NCI-H1694 treated with DMSO at 0.1 percent for 48 hours (cell line): Measurements from ENCODE around the gene TPD52L2.
"Not testable (repeated sequence)": the region's sequence is repeated elsewhere in the genome, so short reads cannot be mapped to it uniquely, and the experiment has no call there.

Source experiments
- DNase-seq: peaks from one replicate; lab custom pipeline; 2025; lab: John Stamatoyannopoulos, UW

The TPD52L2 gene

DNA sequence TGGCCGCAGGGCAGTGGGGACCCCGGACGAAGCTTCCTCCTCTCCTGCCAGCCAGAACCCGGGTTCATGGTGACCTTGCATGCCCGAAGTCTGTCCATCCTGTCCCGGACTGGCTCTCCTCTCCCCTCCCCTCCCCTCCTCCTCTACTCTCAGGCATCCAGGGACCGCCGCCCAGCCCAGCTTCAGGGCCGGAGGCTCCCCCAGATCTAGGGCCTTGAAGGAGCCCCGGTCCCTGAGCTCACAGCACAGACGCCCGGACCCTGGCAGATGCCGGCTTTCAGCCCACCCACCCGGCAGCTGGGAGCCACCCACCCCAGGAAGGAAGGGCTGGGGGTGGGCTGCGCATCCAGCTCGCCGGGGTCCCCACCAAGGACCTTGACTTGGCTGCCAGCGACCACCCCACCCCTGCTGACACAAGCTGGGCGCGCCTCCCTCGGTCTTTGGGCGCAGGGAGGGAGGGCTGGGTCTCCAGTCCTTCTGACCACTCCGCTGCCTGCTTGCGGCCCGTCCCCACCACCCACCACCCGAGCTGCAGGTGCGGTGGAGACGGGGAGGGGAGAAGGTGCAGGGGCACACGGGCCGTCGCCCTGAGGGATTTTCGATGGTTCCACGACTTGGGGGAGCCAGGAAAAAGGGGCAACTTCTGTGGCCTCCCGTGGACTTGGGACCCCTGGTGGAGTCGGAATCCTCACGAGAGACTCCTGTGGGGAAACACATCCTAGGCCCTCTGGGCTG lies 9.5 kb upstream of the TPD52L2 start:
- DNase-seq = no peak

- DNase-seq = no peak
Measured at GRCh38 chr20:63856098-63856511, 9.0 kb upstream of the TPD52L2 start.

DNA sequence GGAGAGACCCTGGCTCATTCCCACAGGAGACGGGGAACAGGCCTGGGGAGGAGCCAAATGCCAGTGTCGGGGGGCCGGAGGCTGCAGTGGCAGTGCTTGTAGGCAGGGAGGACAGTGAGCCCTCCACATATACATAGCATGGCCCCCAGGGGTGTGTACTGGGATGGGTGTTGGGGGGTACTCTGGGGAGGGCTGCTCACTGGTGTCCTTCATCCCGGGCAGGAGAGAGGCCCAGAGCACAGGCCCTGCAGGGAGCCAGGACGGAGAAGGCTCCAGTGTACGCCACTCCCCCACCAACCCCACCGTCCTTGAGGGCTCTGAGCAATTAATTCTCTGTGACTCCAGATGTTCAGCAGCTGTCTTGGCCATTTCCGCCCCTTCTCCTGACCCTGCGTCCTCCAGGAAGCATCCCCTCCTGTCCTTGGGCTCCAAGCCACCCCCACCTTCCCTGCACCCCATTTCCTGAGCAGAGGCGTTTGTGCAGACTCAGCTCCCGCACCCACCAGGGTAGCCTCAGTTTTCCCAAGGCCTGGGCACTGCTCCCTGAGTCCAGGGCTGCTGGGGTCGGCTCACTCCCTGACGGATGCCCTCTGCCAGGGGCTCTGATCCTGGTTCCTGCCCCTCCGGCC lies 7.2 kb upstream of the TPD52L2 start:
- DNase-seq = no peak

DNA sequence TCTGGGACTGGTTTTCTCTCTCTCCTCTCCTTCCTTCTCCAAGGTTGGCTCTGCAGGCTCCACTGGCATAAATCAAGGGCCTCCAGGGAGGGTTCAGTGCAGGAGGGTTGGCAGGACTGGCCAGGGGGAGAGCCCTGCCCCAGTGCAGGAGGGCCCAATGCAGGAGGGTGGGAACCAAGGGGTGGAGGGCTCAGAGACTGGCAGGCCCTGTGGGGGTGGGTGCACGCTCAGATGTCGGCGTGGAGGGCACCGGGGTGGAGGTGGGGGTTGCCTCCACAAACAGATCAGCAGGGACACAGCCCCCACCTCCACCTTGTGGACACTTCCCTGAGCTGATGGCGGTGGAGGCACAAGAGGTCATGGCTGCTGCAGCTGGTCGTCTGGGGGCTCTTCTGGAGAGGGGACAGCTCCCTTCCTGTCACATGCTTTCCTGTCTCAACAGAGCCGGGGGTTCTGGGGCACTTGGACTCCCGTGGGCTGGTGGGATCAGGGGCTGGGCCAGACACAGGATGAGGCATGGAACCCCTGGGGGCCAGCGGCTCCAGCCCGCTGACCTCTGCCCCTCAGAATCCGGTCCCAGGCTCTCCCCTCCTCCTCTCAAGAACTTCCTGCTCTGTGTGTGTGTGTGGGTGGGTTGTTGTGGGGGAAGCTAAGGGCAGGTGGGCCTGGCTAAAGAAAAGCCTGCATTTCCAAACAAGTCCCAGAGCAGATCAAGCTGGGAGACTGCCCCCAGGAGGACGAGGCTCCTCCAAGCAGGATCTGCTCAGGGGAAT lies 6.5 kb upstream of the TPD52L2 start:
- DNase-seq = no peak

DNA sequence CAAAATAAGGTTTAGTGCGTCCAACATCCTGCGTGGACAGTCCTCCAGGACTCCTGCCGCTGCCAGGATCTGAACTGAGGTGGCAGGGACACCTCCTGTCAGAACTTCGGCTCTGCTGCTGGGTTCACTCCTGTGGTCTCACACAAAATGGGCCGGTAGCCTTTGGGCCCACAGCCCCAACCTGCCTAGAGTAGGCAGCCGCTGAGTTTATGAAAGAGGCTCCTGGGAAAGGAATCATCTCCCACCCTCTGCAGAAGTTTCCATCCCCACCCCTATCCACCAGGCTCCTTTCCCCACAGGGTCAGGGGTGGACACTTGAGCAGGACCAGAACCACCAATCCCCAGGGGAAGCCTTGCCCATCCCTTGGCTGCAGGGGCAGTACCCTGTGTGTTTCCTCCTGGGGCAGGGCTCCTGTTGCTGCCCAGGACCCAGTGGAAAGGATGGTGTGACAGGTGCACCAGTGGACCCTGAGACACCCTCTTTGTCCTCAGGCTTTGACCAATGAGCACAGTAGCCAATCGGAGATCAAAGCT lies 5.8 kb upstream of the TPD52L2 start:
- no peak for DNase-seq

- DNase-seq = no peak
Measured at GRCh38 chr20:63860325-63861051, 4.6 kb upstream of the TPD52L2 start.

GRCh38 chr20:63861365-63861934 lies 3.6 kb upstream of the TPD52L2 start, which contains the start of gene ABHD16B:
Gene ABHD16B, plus strand, starts transcription at chr20:63861498. Its CDS starts 43 bp downstream, at chr20:63861541.
- DNase-seq = no peak

DNA sequence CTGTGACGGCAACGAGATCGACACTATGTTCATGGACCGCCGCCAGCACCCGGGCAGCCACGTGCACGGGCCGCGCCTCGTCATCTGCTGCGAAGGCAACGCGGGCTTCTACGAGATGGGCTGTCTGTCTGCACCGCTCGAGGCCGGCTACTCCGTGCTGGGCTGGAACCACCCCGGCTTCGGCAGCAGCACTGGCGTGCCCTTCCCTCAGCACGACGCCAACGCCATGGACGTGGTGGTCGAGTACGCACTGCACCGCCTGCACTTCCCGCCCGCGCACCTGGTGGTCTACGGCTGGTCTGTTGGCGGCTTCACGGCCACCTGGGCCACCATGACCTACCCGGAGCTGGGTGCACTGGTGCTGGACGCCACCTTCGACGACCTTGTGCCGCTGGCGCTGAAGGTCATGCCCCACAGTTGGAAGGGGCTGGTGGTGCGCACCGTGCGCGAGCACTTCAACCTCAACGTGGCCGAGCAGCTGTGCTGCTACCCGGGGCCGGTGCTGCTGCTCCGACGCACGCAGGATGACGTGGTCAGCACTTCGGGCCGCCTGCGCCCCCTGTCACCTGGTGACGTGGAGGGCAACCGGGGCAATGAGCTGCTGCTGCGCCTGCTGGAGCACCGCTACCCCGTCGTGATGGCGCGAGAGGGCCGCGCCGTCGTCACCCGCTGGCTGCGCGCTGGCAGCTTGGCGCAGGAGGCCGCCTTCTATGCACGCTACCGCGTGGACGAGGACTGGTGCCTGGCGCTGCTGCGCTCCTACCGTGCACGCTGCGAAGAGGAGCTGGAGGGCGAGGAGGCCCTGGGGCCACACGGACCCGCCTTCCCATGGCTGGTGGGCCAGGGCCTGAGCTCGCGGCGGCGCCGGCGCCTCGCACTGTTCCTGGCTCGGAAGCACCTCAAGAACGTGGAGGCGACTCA lies 2.8 kb upstream of the TPD52L2 start:
- no peak for DNase-seq

GRCh38 chr20:63863021-63863797 lies 1.9 kb upstream of the TPD52L2 start:
- DNase-seq = no peak

DNA sequence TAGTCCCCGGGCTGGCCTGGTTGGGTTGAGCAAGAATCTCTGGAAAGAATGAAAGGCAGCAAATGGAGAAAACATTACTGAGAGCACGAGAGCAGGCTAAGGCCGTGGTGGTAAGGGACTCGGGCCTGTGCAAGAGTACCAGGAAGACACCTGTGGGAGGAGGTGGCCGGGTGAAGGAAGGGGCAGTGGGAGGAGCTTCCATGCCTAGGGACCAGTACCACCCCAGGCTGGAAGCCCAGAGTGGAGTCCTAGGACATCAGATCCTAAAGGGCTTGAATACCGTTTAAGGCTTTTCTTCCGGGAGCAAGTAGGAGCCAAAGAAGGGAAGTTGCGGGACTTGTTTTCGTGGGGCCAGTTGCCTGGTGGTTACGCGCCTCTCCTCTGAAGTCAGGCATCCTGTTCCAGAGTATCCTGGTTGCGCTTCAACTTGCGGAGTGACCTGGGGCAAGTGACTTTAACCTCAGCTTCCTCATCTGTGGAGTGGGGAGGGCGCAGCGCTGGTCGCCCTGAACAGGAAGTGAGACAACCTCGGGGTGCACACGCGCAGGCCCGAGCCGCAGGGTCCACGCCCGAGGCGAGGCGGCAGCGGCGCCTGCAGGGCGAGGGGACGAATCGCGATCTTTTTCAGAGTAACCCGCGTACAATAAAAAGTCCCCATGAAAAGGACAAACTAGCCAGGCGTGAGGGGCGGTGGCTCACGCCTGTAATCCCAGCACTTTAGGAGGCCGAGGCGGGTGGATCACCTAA lies 1.1 kb upstream of the TPD52L2 start:
- DNase-seq = peak; percentile 15

DNA sequence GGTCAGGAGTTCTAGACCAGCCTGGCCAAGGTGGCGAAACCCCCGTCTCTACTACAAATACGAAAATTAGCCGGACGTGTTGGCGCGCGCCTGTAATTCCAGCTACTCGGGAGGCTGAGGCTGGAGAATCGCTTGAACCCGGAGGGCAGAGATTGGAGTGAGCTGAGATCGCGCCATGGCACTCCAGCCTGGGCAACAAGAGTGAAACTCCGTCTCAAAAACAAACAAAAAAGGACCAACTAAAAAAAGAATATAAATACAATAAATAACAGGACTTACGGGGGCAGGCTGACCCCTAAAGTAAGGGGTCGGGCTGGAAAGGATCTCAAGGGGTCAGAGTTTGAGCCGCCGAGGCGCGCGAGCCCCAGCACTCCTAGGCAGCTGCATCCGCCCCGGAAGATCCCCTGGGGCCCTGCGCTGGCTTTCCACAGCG lies 509 bp upstream of the TPD52L2 start:
- DNase-seq = no peak

- not testable (repeated sequence) for DNase-seq
Measured at GRCh38 chr20:63867042-63867441, 2.0 kb downstream of the TPD52L2 start.

DNA sequence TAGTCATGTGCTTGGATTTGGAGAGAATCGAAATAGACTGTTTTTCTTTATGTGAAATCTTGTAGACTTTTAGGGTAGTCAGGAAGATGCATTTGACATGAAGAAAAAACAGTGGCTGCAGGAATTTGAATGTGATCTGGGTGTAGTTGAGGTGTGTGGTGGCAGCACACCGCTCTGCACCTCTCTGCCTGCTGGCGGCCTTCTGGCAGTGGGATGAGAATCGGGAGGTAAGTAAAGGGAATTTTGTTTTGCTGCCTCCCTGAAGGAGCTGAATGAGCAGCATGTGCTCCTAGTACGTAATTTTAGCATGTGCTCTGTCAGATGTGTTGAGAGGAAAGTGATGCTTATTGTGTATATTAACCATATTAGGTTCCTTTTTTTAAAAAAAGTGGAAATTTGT lies 3.2 kb downstream of the TPD52L2 start:
- no peak for DNase-seq

- DNase-seq = no peak
Measured at GRCh38 chr20:63873477-63873971, 8.5 kb downstream of the TPD52L2 start.

GRCh38 chr20:63874241-63874640 lies 9.2 kb downstream of the TPD52L2 start:
- DNase-seq = not testable (repeated sequence)

GRCh38 chr20:63876489-63877036 lies 11.5 kb downstream of the TPD52L2 start:
- DNase-seq = peak; percentile 77

- DNase-seq = no peak
Measured at GRCh38 chr20:63877755-63878470, 12.8 kb downstream of the TPD52L2 start.
